ENCODE results near the gene CCL4L2.
"Not testable (repeated sequence)": the region's sequence is repeated elsewhere in the genome, so short reads cannot be mapped to it uniquely, and the experiment has no call there.

CCL4L2 gene

DNA sequence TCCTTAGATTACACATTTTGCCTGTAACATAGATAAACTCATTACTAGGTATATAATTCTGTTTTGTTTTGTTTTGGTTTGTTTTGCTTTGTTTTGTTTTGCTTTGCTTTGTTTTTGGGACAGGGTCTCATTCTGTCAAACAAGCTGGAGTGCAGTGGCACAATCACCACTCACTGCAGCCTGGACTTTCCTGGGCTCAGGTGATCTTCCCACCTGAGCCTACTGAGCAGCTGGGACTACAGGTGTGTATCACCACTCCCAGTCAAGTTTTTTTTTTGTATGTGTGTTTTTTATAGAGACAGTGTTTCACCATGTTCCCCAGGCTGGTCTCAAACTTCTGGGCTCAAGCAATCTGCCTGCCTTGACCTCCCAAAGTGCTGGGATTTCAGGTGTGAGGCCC lies 1.3 kb upstream of the CCL4L2 start:
- DNase-seq = no peak
- peaks cover 9% of the 10 kb centered on the region for H3K4me1 ChIP-seq (ENCODE audit: insufficient read depth, low read length)
- no peak for ATAC-seq (ENCODE audit: insufficient read depth, low read depth)
- H3K9me3 ChIP-seq (ENCODE audit: insufficient read depth, low read length, severe bottlenecking) = no peaks in the 10 kb centered on the region
- H3K9ac ChIP-seq (ENCODE audit: low read depth, low read length) = no peak overlapping the region
- H3K36me3 ChIP-seq (ENCODE audit: insufficient read depth, low read length) = no peaks in the 10 kb centered on the region
- no peaks in the 10 kb centered on the region for H4K20me1 ChIP-seq (ENCODE audit: insufficient read depth, low read length)
- no peak overlapping the region for H3K4me2 ChIP-seq (ENCODE audit: insufficient read depth, low read length)
- no peak for TF ChIP-seq EZH2 (IDR thresholded peaks at IDR 0.05; ENCODE audit: borderline replicate concordance, low read depth, low read length, severe bottlenecking)
- TF ChIP-seq, protein P1, sequence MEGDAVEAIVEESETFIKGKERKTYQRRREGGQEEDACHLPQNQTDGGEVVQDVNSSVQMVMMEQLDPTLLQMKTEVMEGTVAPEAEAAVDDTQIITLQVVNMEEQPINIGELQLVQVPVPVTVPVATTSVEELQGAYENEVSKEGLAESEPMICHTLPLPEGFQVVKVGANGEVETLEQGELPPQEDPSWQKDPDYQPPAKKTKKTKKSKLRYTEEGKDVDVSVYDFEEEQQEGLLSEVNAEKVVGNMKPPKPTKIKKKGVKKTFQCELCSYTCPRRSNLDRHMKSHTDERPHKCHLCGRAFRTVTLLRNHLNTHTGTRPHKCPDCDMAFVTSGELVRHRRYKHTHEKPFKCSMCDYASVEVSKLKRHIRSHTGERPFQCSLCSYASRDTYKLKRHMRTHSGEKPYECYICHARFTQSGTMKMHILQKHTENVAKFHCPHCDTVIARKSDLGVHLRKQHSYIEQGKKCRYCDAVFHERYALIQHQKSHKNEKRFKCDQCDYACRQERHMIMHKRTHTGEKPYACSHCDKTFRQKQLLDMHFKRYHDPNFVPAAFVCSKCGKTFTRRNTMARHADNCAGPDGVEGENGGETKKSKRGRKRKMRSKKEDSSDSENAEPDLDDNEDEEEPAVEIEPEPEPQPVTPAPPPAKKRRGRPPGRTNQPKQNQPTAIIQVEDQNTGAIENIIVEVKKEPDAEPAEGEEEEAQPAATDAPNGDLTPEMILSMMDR (IDR thresholded peaks at IDR 0.05; ENCODE audit: borderline replicate concordance, extremely low read depth, low read length, poor library complexity, severe bottlenecking) = no peak
- no peak overlapping the region for H2AFZ ChIP-seq (ENCODE audit: low read depth, low read length)
- H3K27me3 ChIP-seq (ENCODE audit: insufficient read depth, low read length, poor library complexity) = no peaks in the 10 kb centered on the region
- no peaks in the 10 kb centered on the region for H3K79me2 ChIP-seq (ENCODE audit: insufficient read depth, low read length)
- H3K27ac ChIP-seq (ENCODE audit: low read length) = no peak overlapping the region
- no peak overlapping the region for H3K4me3 ChIP-seq (ENCODE audit: low read depth in 1 of 2, low read length in 2 of 2)

DNA sequence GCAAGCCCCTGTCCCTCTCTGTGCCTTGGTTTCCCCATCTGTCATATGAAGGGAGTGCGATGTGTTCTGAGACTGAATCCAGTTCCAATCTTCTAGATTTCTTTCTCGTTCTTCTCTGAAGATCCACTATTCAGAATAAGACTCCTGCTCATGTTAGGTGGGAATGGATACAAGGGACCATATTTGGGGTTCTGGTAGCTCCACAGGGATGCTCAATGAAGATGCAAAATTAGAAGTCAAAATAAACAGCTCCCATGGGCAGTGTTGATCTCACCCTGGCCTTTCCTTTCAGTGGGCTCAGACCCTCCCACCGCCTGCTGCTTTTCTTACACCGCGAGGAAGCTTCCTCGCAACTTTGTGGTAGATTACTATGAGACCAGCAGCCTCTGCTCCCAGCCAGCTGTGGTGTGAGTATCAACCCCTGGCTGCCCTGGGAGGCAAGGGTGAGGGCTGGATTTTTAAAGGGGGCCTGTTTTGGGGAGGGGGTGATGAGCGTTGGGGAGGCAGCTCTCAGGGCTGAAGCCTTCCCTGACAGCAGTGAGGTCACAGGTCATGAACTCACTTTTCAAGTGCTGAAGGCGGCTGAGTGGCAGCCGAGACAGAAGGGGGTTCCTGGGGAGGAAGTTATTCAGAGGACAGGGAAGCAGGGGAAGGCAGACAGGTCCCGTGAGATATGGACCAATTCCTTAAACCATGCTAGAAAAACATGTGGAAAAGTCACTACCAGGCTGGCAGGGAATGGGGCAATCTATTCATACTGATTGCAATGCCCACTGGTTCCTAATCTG lies 815 bp downstream of the CCL4L2 start:
- H3K27me3 ChIP-seq (ENCODE audit: insufficient read depth, low read length, poor library complexity); H3K36me3 ChIP-seq (ENCODE audit: insufficient read depth, low read length); ATAC-seq (ENCODE audit: insufficient read depth, low read depth); H3K4me2 ChIP-seq (ENCODE audit: insufficient read depth, low read length); H3K4me3 ChIP-seq (ENCODE audit: low read depth in 1 of 2, low read length in 2 of 2); H3K27ac ChIP-seq (ENCODE audit: low read length); H3K9ac ChIP-seq (ENCODE audit: low read depth, low read length); H3K79me2 ChIP-seq (ENCODE audit: insufficient read depth, low read length); DNase-seq; H3K9me3 ChIP-seq (ENCODE audit: insufficient read depth, low read length, severe bottlenecking); H4K20me1 ChIP-seq (ENCODE audit: insufficient read depth, low read length); H2AFZ ChIP-seq (ENCODE audit: low read depth, low read length); H3K4me1 ChIP-seq (ENCODE audit: insufficient read depth, low read length): not testable (repeated sequence)

DNA sequence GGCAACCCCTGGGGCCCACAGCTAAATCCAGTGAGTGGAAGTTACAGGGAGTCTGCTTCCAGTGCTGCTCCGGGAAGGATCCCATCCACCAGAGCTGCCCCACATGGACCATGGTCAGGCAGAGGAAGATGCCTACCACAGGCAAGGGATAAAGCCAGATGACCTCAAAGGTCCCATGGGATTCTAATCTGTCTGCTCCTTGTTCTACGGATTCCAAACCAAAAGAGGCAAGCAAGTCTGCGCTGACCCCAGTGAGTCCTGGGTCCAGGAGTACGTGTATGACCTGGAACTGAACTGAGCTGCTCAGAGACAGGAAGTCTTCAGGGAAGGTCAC lies 1.4 kb downstream of the CCL4L2 start:
- no peaks in the 10 kb centered on the region for H3K9me3 ChIP-seq (ENCODE audit: insufficient read depth, low read length, severe bottlenecking)
- no peaks in the 10 kb centered on the region for H4K20me1 ChIP-seq (ENCODE audit: insufficient read depth, low read length)
- H2AFZ ChIP-seq (ENCODE audit: low read depth, low read length) = no peak overlapping the region
- no peak overlapping the region for H3K27ac ChIP-seq (ENCODE audit: low read length)
- ATAC-seq (ENCODE audit: insufficient read depth, low read depth) = no peak
- no peaks in the 10 kb centered on the region for H3K79me2 ChIP-seq (ENCODE audit: insufficient read depth, low read length)
- no peaks in the 10 kb centered on the region for H3K27me3 ChIP-seq (ENCODE audit: insufficient read depth, low read length, poor library complexity)
- H3K4me3 ChIP-seq (ENCODE audit: low read depth in 1 of 2, low read length in 2 of 2) = no peak overlapping the region
- no peak overlapping the region for H3K4me2 ChIP-seq (ENCODE audit: insufficient read depth, low read length)
- no peaks in the 10 kb centered on the region for H3K36me3 ChIP-seq (ENCODE audit: insufficient read depth, low read length)
- no peak overlapping the region for H3K9ac ChIP-seq (ENCODE audit: low read depth, low read length)
- DNase-seq = no peak
- TF ChIP-seq, protein P1 (IDR thresholded peaks at IDR 0.05; ENCODE audit: borderline replicate concordance, extremely low read depth, low read length, poor library complexity, severe bottlenecking) = no peak
- no peak for TF ChIP-seq EZH2 (IDR thresholded peaks at IDR 0.05; ENCODE audit: borderline replicate concordance, low read depth, low read length, severe bottlenecking)
- peaks cover 2% of the 10 kb centered on the region; the same call in 1 of the 2 replicates for H3K4me1 ChIP-seq (ENCODE audit: insufficient read depth, low read length)

DNA sequence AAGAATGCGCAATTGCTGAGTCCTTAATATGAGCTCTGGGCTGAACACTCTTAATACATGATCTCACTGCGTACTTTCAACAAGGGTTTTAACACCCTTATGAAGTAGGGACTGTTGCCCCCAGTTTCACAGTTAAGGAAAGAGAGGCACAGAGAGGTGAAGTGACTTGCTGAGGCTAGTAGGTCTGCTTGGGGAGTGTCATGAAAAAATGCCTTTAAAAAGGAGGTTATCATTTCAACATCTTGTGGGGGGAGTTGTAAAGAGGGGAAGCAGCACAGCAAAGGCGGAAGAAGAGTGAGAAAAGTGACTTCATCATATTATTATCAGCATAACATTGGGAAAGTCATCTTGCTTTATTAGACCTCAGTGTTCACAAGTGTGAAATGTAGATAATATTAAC lies 2.1 kb downstream of the CCL4L2 start:
- Histone ChIP-seq H2AFZ (ENCODE audit: low read depth, low read length) (no peak overlapping the region), H3K4me3 (ENCODE audit: low read depth in 1 of 2, low read length in 2 of 2) (no peak overlapping the region), H3K79me2 (ENCODE audit: insufficient read depth, low read length) (no peaks in the 10 kb centered on the region), H3K9me3 (ENCODE audit: insufficient read depth, low read length, severe bottlenecking) (no peaks in the 10 kb centered on the region), H3K27ac (ENCODE audit: low read length) (no peak overlapping the region), H3K4me2 (ENCODE audit: insufficient read depth, low read length) (no peak overlapping the region), H3K36me3 (ENCODE audit: insufficient read depth, low read length) (no peaks in the 10 kb centered on the region), H3K27me3 (ENCODE audit: insufficient read depth, low read length, poor library complexity) (no peaks in the 10 kb centered on the region), H3K9ac (ENCODE audit: low read depth, low read length) (no peak overlapping the region), H3K4me1 (ENCODE audit: insufficient read depth, low read length) (peaks cover 2% of the 10 kb centered on the region; the same call in 1 of the 2 replicates), H4K20me1 (ENCODE audit: insufficient read depth, low read length) (no peaks in the 10 kb centered on the region)
- no peak for TF ChIP-seq EZH2 (IDR thresholded peaks at IDR 0.05; ENCODE audit: borderline replicate concordance, low read depth, low read length, severe bottlenecking)
- TF ChIP-seq, protein P1 (IDR thresholded peaks at IDR 0.05; ENCODE audit: borderline replicate concordance, extremely low read depth, low read length, poor library complexity, severe bottlenecking) = no peak
- DNase-seq (no peak), ATAC-seq (ENCODE audit: insufficient read depth, low read depth) (no peak)
